Right atrium auricular region (tissue), 2 donors: ENCODE results near the gene IGFBP2. TPM values are rescaled to one million over a fixed set of nuclear protein-coding genes. Genes with fewer than 3 reads are reported as not detected.

Experiments used
- DNase-seq: peaks from one replicate; pipeline ENCODE4 v3.0.0-alpha.2; 2019; ENCODE audit warnings: low spot score
- H3K27ac ChIP-seq, 2 donors: fragments of 200-600 bp; sonication (generic); 1 replicate in 1 of 2; 2 replicates in 1 of 2; pipeline ENCODE4 v1.5.1; 2016 to 2019
- H3K27me3 ChIP-seq, 2 donors: fragments of 200-600 bp; sonication (generic); one replicate each; pipeline versions ENCODE4 v1.5.1 to v1.6.0; 2017 to 2019
- H3K36me3 ChIP-seq: fragments of 200-600 bp; sonication (generic); one replicate; pipeline ENCODE4 v1.5.1; 2016
- H3K4me1 ChIP-seq, 2 donors: fragments of 200-600 bp; sonication (generic); one replicate each; pipeline versions ENCODE4 v1.5.1 to v1.6.0; 2017 to 2019
- H3K4me3 ChIP-seq, 2 donors: fragments of 200-600 bp; sonication (generic); 1 replicate in 1 of 2; 2 replicates in 1 of 2; pipeline ENCODE4 v1.5.1; 2017 to 2019; ENCODE audit warnings: mild to moderate bottlenecking in 1 of 2, moderate library complexity in 1 of 2
- H3K9me3 ChIP-seq, 2 donors: fragments of 200-600 bp; sonication (generic); one replicate each; pipeline ENCODE4 v1.5.1; 2019
- CTCF ChIP-seq, 2 donors: fragments of 200-600 bp; sonication (generic); IDR thresholded peaks; one replicate each; pipeline ENCODE4 v1.5.1; 2019; ENCODE audit warnings: antibody characterized with exemption in 2 of 2
- total RNA-seq, 2 donors: library from RNA; depleted of rRNA; stranded (reverse); fragments of >200 nt; gene quantifications; one replicate each; pipeline ENCODE4 v1.1.0, GENCODE V29; 2016

IGFBP2 gene
- total RNA-seq, 2 donors from 2014 or later: 255 to 508 TPM

GRCh38 chr2:216632346-216632951 is 771 bp upstream of the IGFBP2 start:
- no peak for DNase-seq
- H3K27me3 ChIP-seq: no peaks in the 10 kb centered on the region
- H3K4me1 ChIP-seq: peaks cover 0 to 41% of the 10 kb centered on the region in 2 donors
- H3K9me3 ChIP-seq: no peaks in the 10 kb centered on the region
- H3K4me3 ChIP-seq: peak overlapping the region in 1 of 2 donors; percentile 69
- H3K36me3 ChIP-seq: no peaks in the 10 kb centered on the region
- H3K27ac ChIP-seq: peak overlapping the region in 1 of 2 donors; percentile 26
- TF ChIP-seq CTCF (IDR thresholded peaks at IDR 0.05): no peak

- DNase-seq: no peak
- H3K4me1 ChIP-seq: peaks cover 0 to 46% of the 10 kb centered on the region in 2 donors
- no peaks in the 10 kb centered on the region for H3K9me3 ChIP-seq
- H3K27me3 ChIP-seq: no peaks in the 10 kb centered on the region
- H3K4me3 ChIP-seq: peak overlapping the region; percentile 57 to 69
- H3K27ac ChIP-seq: peak overlapping the region; percentile 27 to 41
- no peaks in the 10 kb centered on the region for H3K36me3 ChIP-seq
- TF ChIP-seq CTCF (IDR thresholded peaks at IDR 0.05): no peak
Observed at GRCh38 chr2:216633616-216634369, 573 bp downstream of the IGFBP2 start.

GRCh38 chr2:216634370-216635148 is 1.3 kb downstream of the IGFBP2 start:
- no peaks in the 10 kb centered on the region for H3K27me3 ChIP-seq
- no peaks in the 10 kb centered on the region for H3K9me3 ChIP-seq
- H3K36me3 ChIP-seq: no peaks in the 10 kb centered on the region
- peak overlapping the region; percentile 27 to 41 for H3K27ac ChIP-seq
- peaks cover 0 to 46% of the 10 kb centered on the region in 2 donors for H3K4me1 ChIP-seq
- TF ChIP-seq CTCF (IDR thresholded peaks at IDR 0.05): no peak
- H3K4me3 ChIP-seq: peak overlapping the region; percentile 57 to 69
- DNase-seq: no peak

GRCh38 chr2:216635171-216635570 is 2.0 kb downstream of the IGFBP2 start:
- H3K4me3 ChIP-seq: peak overlapping the region; percentile 4 to 69
- H3K9me3 ChIP-seq: no peaks in the 10 kb centered on the region
- H3K27ac ChIP-seq: no peak overlapping the region
- H3K27me3 ChIP-seq: no peaks in the 10 kb centered on the region
- no peak for TF ChIP-seq CTCF (IDR thresholded peaks at IDR 0.05)
- peaks cover 0 to 46% of the 10 kb centered on the region in 2 donors for H3K4me1 ChIP-seq
- no peaks in the 10 kb centered on the region for H3K36me3 ChIP-seq
- DNase-seq: no peak

- Histone ChIP-seq H3K27ac (peak overlapping the region in 1 of 2 donors; percentile 14), H3K4me1 (peaks cover 0 to 46% of the 10 kb centered on the region in 2 donors), H3K36me3 (no peaks in the 10 kb centered on the region), H3K9me3 (no peaks in the 10 kb centered on the region), H3K27me3 (no peaks in the 10 kb centered on the region), H3K4me3 (peak overlapping the region in 1 of 2 donors; percentile 69)
- TF ChIP-seq CTCF (IDR thresholded peaks at IDR 0.05): no peak
- DNase-seq: no peak
Observed at GRCh38 chr2:216635701-216636550, 2.7 kb downstream of the IGFBP2 start.
